HCT116 (cell line): ENCODE measurements around the gene PLSCR1. TPM values are rescaled to one million over a fixed set of nuclear protein-coding genes. Genes with fewer than 3 reads are reported as not detected.

Experiments used
- ATAC-seq: fragments of 200-7000 bp; cut with Tn5 transposase; 2 replicates; pipeline ENCODE4 v1.9.1; 2020; ENCODE audit warnings: mild to moderate bottlenecking, moderate library complexity
- BruUV-seq: library from RNA; stranded (reverse); fragments of 400-500 nt; replicated peaks from 2 replicates; lab custom pipeline; 2021; lab: Mats Ljungman, UMichigan
- CTCF ChIA-PET: fragments of 300-600 bp; sonication (Branson Sonifier 250); formaldehyde crosslinking; loops from one replicate; lab custom pipeline; 2021; ENCODE audit warnings: antibody characterized with exemption; lab: Charles Lee
- POLR2A ChIA-PET: fragments of 300-600, 350-600 bp; sonication (Branson Sonifier 250); formaldehyde crosslinking; loops from one replicate; lab custom pipeline; 2021; ENCODE audit warnings: antibody characterized with exemption; lab: Charles Lee
- RAD21 ChIA-PET, 2 experiments: fragments of 300-600 bp; sonication (Branson Sonifier 250); formaldehyde crosslinking; loops; one replicate each; lab custom pipeline; 2023; ENCODE audit warnings: low total read pairs in 2 of 2; ENCODE audit not compliant: uncharacterized antibody in 2 of 2, unreplicated experiment in 2 of 2, low non-redundant PET in 1 of 2; lab: Charles Lee
- DNase-seq: peaks from one replicate; pipeline ENCODE4 v3.0.0-alpha.2; 2010; ENCODE audit warnings: low read depth, low spot score
- H2AFZ ChIP-seq: fragments of 200-600 bp; shearing (Covaris generic), sonication (generic); 2 replicates; pipeline ENCODE4 v1.6.1; 2017; ENCODE audit warnings: low read depth, mixed run types, mixed read lengths, antibody characterized with exemption, low read length; ENCODE audit not compliant: poor library complexity, severe bottlenecking
- H3K27ac ChIP-seq: 2 replicates; pipeline ENCODE4 v1.5.1; 2012; ENCODE audit warnings: low read depth, low read length
- H3K27me3 ChIP-seq: fragments of 200-600 bp; sonication (generic); 2 replicates; pipeline ENCODE4 v1.6.1; 2016; ENCODE audit warnings: mixed run types, low read length, mixed read lengths; ENCODE audit not compliant: insufficient read depth
- H3K36me3 ChIP-seq, 2 experiments: fragments of 200-500 bp in 1 of 2; fragments of 200-600 bp in 1 of 2; sonication (Bioruptor generic) in 1 of 2; sonication (generic) in 1 of 2; 2 replicates each; pipeline versions ENCODE4 v1.5.1 to v1.6.1; 2014 to 2016; ENCODE audit warnings: low read length in 2 of 2, inconsistent platforms in 1 of 2, mixed read lengths in 1 of 2, mixed run types in 1 of 2; ENCODE audit not compliant: insufficient read depth in 2 of 2, control insufficient read depth in 1 of 2
- H3K4me1 ChIP-seq, 2 experiments: fragments of 200-600 bp in 1 of 2; sonication (generic) in 1 of 2; 2 replicates each; pipeline versions ENCODE4 v1.5.1 to v1.6.1; 2012 to 2017; ENCODE audit warnings: low read length in 2 of 2, inconsistent platforms in 1 of 2, mild to moderate bottlenecking in 1 of 2, mixed read lengths in 1 of 2, mixed run types in 1 of 2, moderate library complexity in 1 of 2; ENCODE audit not compliant: insufficient read depth in 2 of 2, control insufficient read depth in 1 of 2
- H3K4me2 ChIP-seq: fragments of 200-600 bp; sonication (generic); 2 replicates; pipeline ENCODE4 v1.6.1; 2017; ENCODE audit warnings: mixed run types, low read length, mixed read lengths
- H3K4me3 ChIP-seq, 2 experiments: fragments of 200-600 bp in 1 of 2; sonication (generic) in 1 of 2; replicated peaks in 1 of 2; 2 replicates each; pipeline ENCODE4 v1.5.1; 2011 to 2016; ENCODE audit warnings: low read length in 2 of 2, control low read depth in 1 of 2, low read depth in 1 of 2, mild to moderate bottlenecking in 1 of 2, mixed read lengths in 1 of 2, mixed run types in 1 of 2
- H3K79me2 ChIP-seq: fragments of 200-600 bp; sonication (generic); 2 replicates; pipeline ENCODE4 v1.6.1; 2017; ENCODE audit warnings: mild to moderate bottlenecking, mixed run types, low read length, moderate library complexity, mixed read lengths; ENCODE audit not compliant: insufficient read depth
- H3K9ac ChIP-seq: fragments of 200-600 bp; sonication (generic); 2 replicates; pipeline ENCODE4 v1.6.1; 2016; ENCODE audit warnings: low read length, mixed read lengths
- H3K9me2 ChIP-seq: fragments of 200-600 bp; sonication (generic), shearing (Covaris generic); 2 replicates; pipeline ENCODE4 v1.6.1; 2017; ENCODE audit warnings: mixed run types, mild to moderate bottlenecking, moderate library complexity; ENCODE audit not compliant: insufficient read depth
- H3K9me3 ChIP-seq, 2 experiments: fragments of 200-500 bp in 1 of 2; fragments of 200-600 bp in 1 of 2; sonication (Bioruptor generic) in 1 of 2; sonication (generic) in 1 of 2; 2 replicates each; pipeline ENCODE4 v1.6.1; 2014 to 2017; ENCODE audit warnings: low read length in 2 of 2, mixed read lengths in 2 of 2, inconsistent platforms in 1 of 2, low read depth in 1 of 2, mild to moderate bottlenecking in 1 of 2, mixed run types in 1 of 2, moderate library complexity in 1 of 2; ENCODE audit not compliant: control insufficient read depth in 1 of 2, insufficient read depth in 1 of 2
- H4K20me1 ChIP-seq: fragments of 200-600 bp; sonication (generic), shearing (Covaris generic); 2 replicates; pipeline ENCODE4 v1.6.1; 2017; ENCODE audit warnings: mixed run types, mild to moderate bottlenecking, moderate library complexity; ENCODE audit not compliant: insufficient read depth
- ATF3 ChIP-seq: IDR thresholded peaks from 2 replicates; pipeline ENCODE4 v1.6.1; 2012
- CBX3 ChIP-seq: IDR thresholded peaks from 2 replicates; pipeline ENCODE4 v1.6.1; 2012; ENCODE audit warnings: low read depth
- CEBPB ChIP-seq: IDR thresholded peaks from 2 replicates; pipeline ENCODE4 v1.6.1; 2012; ENCODE audit warnings: low read depth
- CTCF ChIP-seq, 3 experiments: fragments of 200-600 bp in 1 of 3; sonication (generic) in 1 of 3; IDR thresholded peaks in 2 of 3; conservative IDR thresholded peaks in 1 of 3; 2 replicates each; pipeline ENCODE4 v1.5.1; 2012 to 2017; ENCODE audit warnings: low read depth in 2 of 3, low read length in 2 of 3, antibody characterized with exemption in 1 of 3, borderline replicate concordance in 1 of 3, control low read depth in 1 of 3, mild to moderate bottlenecking in 1 of 3, mixed read lengths in 1 of 3, mixed run types in 1 of 3, moderate library complexity in 1 of 3; ENCODE audit not compliant: insufficient read depth in 1 of 3
- EGR1 ChIP-seq: IDR thresholded peaks from 2 replicates; pipeline ENCODE4 v1.6.1; 2012; ENCODE audit warnings: low read depth
- ELF1 ChIP-seq: IDR thresholded peaks from 2 replicates; pipeline ENCODE4 v1.6.1; 2012; ENCODE audit warnings: low read depth, borderline replicate concordance
- EZH2 ChIP-seq: fragments of 200-600 bp; sonication (generic); IDR thresholded peaks from 2 replicates; pipeline ENCODE4 v1.6.1; 2017; ENCODE audit warnings: antibody characterized with exemption, mixed run types
- EZH2phosphoT487 ChIP-seq: fragments of 200-600 bp; IDR thresholded peaks from 2 replicates; pipeline ENCODE4 v1.6.1; 2018; ENCODE audit warnings: antibody characterized with exemption, borderline replicate concordance
- JUND ChIP-seq: IDR thresholded peaks from 2 replicates; pipeline ENCODE4 v1.6.1; 2012
- MAX ChIP-seq: IDR thresholded peaks from 2 replicates; pipeline ENCODE4 v1.6.1; 2012
- POLR2A ChIP-seq: IDR thresholded peaks from 2 replicates; pipeline ENCODE4 v1.7.0; 2011; ENCODE audit warnings: borderline replicate concordance; ENCODE audit not compliant: insufficient read depth, insufficient read length; ENCODE audit errors: extremely low read depth
- POLR2AphosphoS5 ChIP-seq: IDR thresholded peaks from 2 replicates; pipeline ENCODE4 v1.6.1; 2011; ENCODE audit warnings: mild to moderate bottlenecking, low read depth, low read length, moderate library complexity
- RAD21 ChIP-seq: IDR thresholded peaks from 2 replicates; pipeline ENCODE4 v1.6.1; 2012; ENCODE audit warnings: low read depth, mild to moderate bottlenecking
- REST ChIP-seq: IDR thresholded peaks from 2 replicates; pipeline ENCODE4 v1.6.1; 2012; ENCODE audit warnings: low read depth
- SIN3A ChIP-seq: IDR thresholded peaks from 2 replicates; pipeline ENCODE4 v1.6.1; 2012; ENCODE audit warnings: low read depth
- SP1 ChIP-seq: IDR thresholded peaks from 2 replicates; pipeline ENCODE4 v1.6.1; 2012; ENCODE audit warnings: low read depth
- SRF ChIP-seq: IDR thresholded peaks from 2 replicates; pipeline ENCODE4 v1.6.1; 2012; ENCODE audit warnings: low read depth
- ZBTB33 ChIP-seq: IDR thresholded peaks from 2 replicates; pipeline ENCODE4 v1.6.1; 2011; ENCODE audit warnings: mild to moderate bottlenecking, low read length, moderate library complexity; ENCODE audit not compliant: insufficient replicate concordance; ENCODE audit errors: extremely low read depth
- ZFX ChIP-seq: fragments of 450-650 bp; IDR thresholded peaks from 2 replicates; pipeline ENCODE4 v1.6.1; 2017
- ZNF274 ChIP-seq: fragments of 200-500 bp; sonication (Bioruptor generic); IDR thresholded peaks from 2 replicates; pipeline ENCODE4 v1.6.1; 2014; ENCODE audit warnings: mild to moderate bottlenecking, low read depth, low read length, inconsistent platforms
- intact Hi-C: fragments of 100-400 bp; cut with micrococcal nuclease; formaldehyde crosslinking; loops from 2 replicates; pipeline ENCODE4 v1.10.0; 2022
- total RNA-seq: library from RNA; stranded (reverse); gene quantifications from one replicate; pipeline ENCODE4 v1.2.1, GENCODE V29; 2021; ENCODE audit not compliant: unreplicated experiment

PLSCR1 gene
- total RNA-seq, 1 experiment from 2014 or later, result 44.2 TPM

GRCh38 chr3:146507331-146508120, 36.9 kb downstream of the PLSCR1 start:
- no peaks in the 10 kb centered on the region for H3K9me3 ChIP-seq
- BruUV-seq, result TSS peak; percentile 83
- POLR2A ChIA-PET, result interaction anchor here (1.3 kb wide), 1 partner anchor 8 kb away, joined by 4 read pairs; no protein-coding TSS in a partner anchor
- H3K4me2 ChIP-seq, result peak overlapping the region; percentile 45
- H3K9ac ChIP-seq, result peak overlapping the region; percentile 11
- peaks cover 29 to 55% of the 10 kb centered on the region in 2 experiments for H3K4me1 ChIP-seq
- no peaks in the 10 kb centered on the region for H3K36me3 ChIP-seq
- RAD21 ChIA-PET, result no interaction called here
- no peak for ATAC-seq
- no peaks in the 10 kb centered on the region for H3K9me2 ChIP-seq
- no peaks in the 10 kb centered on the region for H4K20me1 ChIP-seq
- DNase-seq, result no peak
- TF ChIP-seq SIN3A (no peak), ATF3 (no peak), EZH2 (no peak), REST (no peak), RAD21 (no peak), EGR1 (no peak), POLR2AphosphoS5 (no peak), POLR2A (no peak), ELF1 (no peak), ZFX (no peak), JUND (no peak), ZNF274 (no peak), EZH2phosphoT487 (no peak), ZBTB33 (no peak), CTCF (IDR thresholded peaks at IDR 0.05 in 2 of 3, conservative IDR thresholded peaks at IDR 0.05 in 1 of 3; ENCODE audit: borderline replicate concordance in 1 of 3, insufficient read depth in 1 of 3, low read depth in 2 of 3, low read length in 2 of 3) (no peak), SP1 (no peak), CEBPB (no peak), SRF (no peak), MAX (no peak), CBX3 (no peak; the same call in 1 of the 2 replicates)
- TF ChIP-seq, all 23 proteins: peak for 0
- Histone ChIP-seq H3K27ac (peak overlapping the region; percentile 32), H3K79me2 (no peaks in the 10 kb centered on the region), H3K4me3 (no peak overlapping the region), H3K27me3 (no peaks in the 10 kb centered on the region), H2AFZ (no peak overlapping the region)
- CTCF ChIA-PET, result no interaction called here
- intact Hi-C loops, result loop anchor here (5.0 kb wide), 1 partner anchor 35 kb away; the partner anchor contains the start of gene PLSCR1
